SK-N-DZ (cell line): Measurements from ENCODE around the gene EMCN.
A peak's percentile ranks its signal among the peaks of the same experiment; 100 is the strongest.

Experiments
- DNase-seq: peaks from one replicate; pipeline ENCODE4 v3.0.0-alpha.2; 2015; ENCODE audit warnings: low spot score

EMCN gene

GRCh38 chr4:100493756-100494155 is 24.1 kb downstream of the EMCN start:
- DNase-seq = no peak

- no peak for DNase-seq
These were observed 25.7 kb downstream of the EMCN start for GRCh38 chr4:100492129-100492528.

GRCh38 chr4:100489305-100489704 is 28.5 kb downstream of the EMCN start:
- DNase-seq = no peak

- no peak for DNase-seq
These were observed 31.3 kb downstream of the EMCN start for GRCh38 chr4:100486496-100486895.

GRCh38 chr4:100483796-100484195 is 34.0 kb downstream of the EMCN start:
- DNase-seq = no peak

GRCh38 chr4:100479971-100480370 is 37.9 kb downstream of the EMCN start:
- no peak for DNase-seq

GRCh38 chr4:100469555-100469954 is 48.3 kb downstream of the EMCN start:
- DNase-seq = no peak

- no peak for DNase-seq
These were observed 51.3 kb downstream of the EMCN start for GRCh38 chr4:100466501-100466900.

GRCh38 chr4:100461807-100462605 is 55.8 kb downstream of the EMCN start:
- DNase-seq = no peak

- DNase-seq = no peak
These were observed 67.4 kb downstream of the EMCN start for GRCh38 chr4:100450449-100450848.

GRCh38 chr4:100431416-100431815 is 86.4 kb downstream of the EMCN start:
- DNase-seq = no peak

GRCh38 chr4:100430451-100430850 is 87.4 kb downstream of the EMCN start:
- no peak for DNase-seq

GRCh38 chr4:100429616-100430015 is 88.2 kb downstream of the EMCN start:
- no peak for DNase-seq

GRCh38 chr4:100428051-100428450 is 89.8 kb downstream of the EMCN start:
- DNase-seq = no peak

GRCh38 chr4:100424376-100424775 is 93.4 kb downstream of the EMCN start:
- DNase-seq = no peak

GRCh38 chr4:100422894-100423293 is 94.9 kb downstream of the EMCN start:
- DNase-seq = no peak

- peak; percentile 9 for DNase-seq
These were observed 96.4 kb downstream of the EMCN start for GRCh38 chr4:100421361-100421978.

GRCh38 chr4:100420571-100420970 is 97.3 kb downstream of the EMCN start:
- DNase-seq = no peak

GRCh38 chr4:100417565-100417964 is 100.3 kb downstream of the EMCN start:
- DNase-seq = no peak

GRCh38 chr4:100414016-100414790 is 103.6 kb downstream of the EMCN start:
- DNase-seq = no peak

- no peak for DNase-seq
These were observed 126.0 kb downstream of the EMCN start for GRCh38 chr4:100391863-100392262.

GRCh38 chr4:100391086-100391485 is 126.7 kb downstream of the EMCN start:
- no peak for DNase-seq

- no peak for DNase-seq
These were observed 131.6 kb downstream of the EMCN start for GRCh38 chr4:100386270-100386669.
